Esophagus muscularis mucosa (tissue), 3 donors: Measurements from ENCODE around the gene ADCY5.

ENCODE experiments used
- POLR2A ChIP-seq: fragments of 450-650 bp; IDR thresholded peaks from one replicate; pipeline ENCODE4 v1.6.1; 2017; ENCODE audit warnings: antibody characterized with exemption, moderate library complexity, mild to moderate bottlenecking, low read depth
- TF ChIP-seq, protein P1 (sequence below), 3 experiments: fragments of 200-600 bp in 2 of 3; fragments of 450-650 bp in 1 of 3; sonication (generic) in 2 of 3; IDR thresholded peaks; one replicate each; pipeline ENCODE4 v1.5.1; 2017 to 2019; ENCODE audit warnings: antibody characterized with exemption in 3 of 3, mild to moderate bottlenecking in 2 of 3, moderate library complexity in 1 of 3

DNA sequence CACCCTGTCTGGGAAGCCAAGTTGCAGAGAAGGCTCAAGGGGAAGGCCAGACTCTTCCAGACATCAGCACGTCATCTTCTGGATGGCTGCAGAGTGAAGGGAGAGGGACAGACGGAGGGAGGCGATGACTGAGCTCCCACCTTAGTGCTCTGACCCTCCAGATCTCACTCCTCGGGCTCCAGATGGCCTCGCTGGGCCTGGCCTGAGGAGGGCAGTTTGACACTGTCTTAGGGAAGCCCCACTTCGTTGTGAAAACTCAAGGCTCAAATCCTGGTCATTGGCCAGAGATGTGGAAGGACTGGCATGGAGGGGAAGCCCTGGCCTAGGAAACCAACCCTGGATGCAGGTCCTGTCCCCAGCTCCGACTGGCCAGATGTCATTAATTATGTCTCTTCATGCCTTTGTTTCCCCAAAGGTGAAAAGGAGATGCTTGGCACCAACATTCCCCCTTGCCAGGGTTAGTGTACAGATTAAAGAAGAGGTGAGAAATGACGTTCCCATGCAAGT is 70.4 kb downstream of the ADCY5 start:
- TF ChIP-seq POLR2A = no peak
- TF ChIP-seq, protein P1, sequence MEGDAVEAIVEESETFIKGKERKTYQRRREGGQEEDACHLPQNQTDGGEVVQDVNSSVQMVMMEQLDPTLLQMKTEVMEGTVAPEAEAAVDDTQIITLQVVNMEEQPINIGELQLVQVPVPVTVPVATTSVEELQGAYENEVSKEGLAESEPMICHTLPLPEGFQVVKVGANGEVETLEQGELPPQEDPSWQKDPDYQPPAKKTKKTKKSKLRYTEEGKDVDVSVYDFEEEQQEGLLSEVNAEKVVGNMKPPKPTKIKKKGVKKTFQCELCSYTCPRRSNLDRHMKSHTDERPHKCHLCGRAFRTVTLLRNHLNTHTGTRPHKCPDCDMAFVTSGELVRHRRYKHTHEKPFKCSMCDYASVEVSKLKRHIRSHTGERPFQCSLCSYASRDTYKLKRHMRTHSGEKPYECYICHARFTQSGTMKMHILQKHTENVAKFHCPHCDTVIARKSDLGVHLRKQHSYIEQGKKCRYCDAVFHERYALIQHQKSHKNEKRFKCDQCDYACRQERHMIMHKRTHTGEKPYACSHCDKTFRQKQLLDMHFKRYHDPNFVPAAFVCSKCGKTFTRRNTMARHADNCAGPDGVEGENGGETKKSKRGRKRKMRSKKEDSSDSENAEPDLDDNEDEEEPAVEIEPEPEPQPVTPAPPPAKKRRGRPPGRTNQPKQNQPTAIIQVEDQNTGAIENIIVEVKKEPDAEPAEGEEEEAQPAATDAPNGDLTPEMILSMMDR (IDR thresholded peaks at IDR 0.05) = no peak
